HCT116 (cell line): ENCODE results near the gene MCRS1. TPM values are rescaled to one million over a fixed set of nuclear protein-coding genes. Genes with fewer than 3 reads are reported as not detected.
A peak's percentile ranks its signal among the peaks of the same experiment; 100 is the strongest.

ENCODE experiments used
- ATAC-seq: fragments of 200-7000 bp; cut with Tn5 transposase; 2 replicates; pipeline ENCODE4 v1.9.1; 2020; ENCODE audit warnings: mild to moderate bottlenecking, moderate library complexity
- BruUV-seq: library from RNA; stranded (reverse); fragments of 400-500 nt; replicated peaks from 2 replicates; lab custom pipeline; 2021; lab: Mats Ljungman, UMichigan
- CTCF ChIA-PET: fragments of 300-600 bp; sonication (Branson Sonifier 250); formaldehyde crosslinking; loops from one replicate; lab custom pipeline; 2021; ENCODE audit warnings: antibody characterized with exemption; lab: Charles Lee
- POLR2A ChIA-PET: fragments of 300-600, 350-600 bp; sonication (Branson Sonifier 250); formaldehyde crosslinking; loops from one replicate; lab custom pipeline; 2021; ENCODE audit warnings: antibody characterized with exemption; lab: Charles Lee
- RAD21 ChIA-PET, 2 experiments: fragments of 300-600 bp; sonication (Branson Sonifier 250); formaldehyde crosslinking; loops; one replicate each; lab custom pipeline; 2023; ENCODE audit warnings: low total read pairs in 2 of 2; ENCODE audit not compliant: uncharacterized antibody in 2 of 2, unreplicated experiment in 2 of 2, low non-redundant PET in 1 of 2; lab: Charles Lee
- DNase-seq: peaks from one replicate; pipeline ENCODE4 v3.0.0-alpha.2; 2010; ENCODE audit warnings: low read depth, low spot score
- H2AFZ ChIP-seq: fragments of 200-600 bp; shearing (Covaris generic), sonication (generic); 2 replicates; pipeline ENCODE4 v1.6.1; 2017; ENCODE audit warnings: low read depth, mixed run types, mixed read lengths, antibody characterized with exemption, low read length; ENCODE audit not compliant: poor library complexity, severe bottlenecking
- H3K27ac ChIP-seq: 2 replicates; pipeline ENCODE4 v1.5.1; 2012; ENCODE audit warnings: low read depth, low read length
- H3K27me3 ChIP-seq: fragments of 200-600 bp; sonication (generic); 2 replicates; pipeline ENCODE4 v1.6.1; 2016; ENCODE audit warnings: mixed run types, low read length, mixed read lengths; ENCODE audit not compliant: insufficient read depth
- H3K36me3 ChIP-seq, 2 experiments: fragments of 200-500 bp in 1 of 2; fragments of 200-600 bp in 1 of 2; sonication (Bioruptor generic) in 1 of 2; sonication (generic) in 1 of 2; 2 replicates each; pipeline versions ENCODE4 v1.5.1 to v1.6.1; 2014 to 2016; ENCODE audit warnings: low read length in 2 of 2, inconsistent platforms in 1 of 2, mixed read lengths in 1 of 2, mixed run types in 1 of 2; ENCODE audit not compliant: insufficient read depth in 2 of 2, control insufficient read depth in 1 of 2
- H3K4me1 ChIP-seq, 2 experiments: fragments of 200-600 bp in 1 of 2; sonication (generic) in 1 of 2; 2 replicates each; pipeline versions ENCODE4 v1.5.1 to v1.6.1; 2012 to 2017; ENCODE audit warnings: low read length in 2 of 2, inconsistent platforms in 1 of 2, mild to moderate bottlenecking in 1 of 2, mixed read lengths in 1 of 2, mixed run types in 1 of 2, moderate library complexity in 1 of 2; ENCODE audit not compliant: insufficient read depth in 2 of 2, control insufficient read depth in 1 of 2
- H3K4me2 ChIP-seq: fragments of 200-600 bp; sonication (generic); 2 replicates; pipeline ENCODE4 v1.6.1; 2017; ENCODE audit warnings: mixed run types, low read length, mixed read lengths
- H3K4me3 ChIP-seq, 2 experiments: fragments of 200-600 bp in 1 of 2; sonication (generic) in 1 of 2; replicated peaks in 1 of 2; 2 replicates each; pipeline ENCODE4 v1.5.1; 2011 to 2016; ENCODE audit warnings: low read length in 2 of 2, control low read depth in 1 of 2, low read depth in 1 of 2, mild to moderate bottlenecking in 1 of 2, mixed read lengths in 1 of 2, mixed run types in 1 of 2
- H3K79me2 ChIP-seq: fragments of 200-600 bp; sonication (generic); 2 replicates; pipeline ENCODE4 v1.6.1; 2017; ENCODE audit warnings: mild to moderate bottlenecking, mixed run types, low read length, moderate library complexity, mixed read lengths; ENCODE audit not compliant: insufficient read depth
- H3K9ac ChIP-seq: fragments of 200-600 bp; sonication (generic); 2 replicates; pipeline ENCODE4 v1.6.1; 2016; ENCODE audit warnings: low read length, mixed read lengths
- H3K9me2 ChIP-seq: fragments of 200-600 bp; sonication (generic), shearing (Covaris generic); 2 replicates; pipeline ENCODE4 v1.6.1; 2017; ENCODE audit warnings: mixed run types, mild to moderate bottlenecking, moderate library complexity; ENCODE audit not compliant: insufficient read depth
- H3K9me3 ChIP-seq, 2 experiments: fragments of 200-500 bp in 1 of 2; fragments of 200-600 bp in 1 of 2; sonication (Bioruptor generic) in 1 of 2; sonication (generic) in 1 of 2; 2 replicates each; pipeline ENCODE4 v1.6.1; 2014 to 2017; ENCODE audit warnings: low read length in 2 of 2, mixed read lengths in 2 of 2, inconsistent platforms in 1 of 2, low read depth in 1 of 2, mild to moderate bottlenecking in 1 of 2, mixed run types in 1 of 2, moderate library complexity in 1 of 2; ENCODE audit not compliant: control insufficient read depth in 1 of 2, insufficient read depth in 1 of 2
- H4K20me1 ChIP-seq: fragments of 200-600 bp; sonication (generic), shearing (Covaris generic); 2 replicates; pipeline ENCODE4 v1.6.1; 2017; ENCODE audit warnings: mixed run types, mild to moderate bottlenecking, moderate library complexity; ENCODE audit not compliant: insufficient read depth
- CBX3 ChIP-seq: IDR thresholded peaks from 2 replicates; pipeline ENCODE4 v1.6.1; 2012; ENCODE audit warnings: low read depth
- EGR1 ChIP-seq: IDR thresholded peaks from 2 replicates; pipeline ENCODE4 v1.6.1; 2012; ENCODE audit warnings: low read depth
- ELF1 ChIP-seq: IDR thresholded peaks from 2 replicates; pipeline ENCODE4 v1.6.1; 2012; ENCODE audit warnings: low read depth, borderline replicate concordance
- EZH2phosphoT487 ChIP-seq: fragments of 200-600 bp; IDR thresholded peaks from 2 replicates; pipeline ENCODE4 v1.6.1; 2018; ENCODE audit warnings: antibody characterized with exemption, borderline replicate concordance
- FOSL1 ChIP-seq: IDR thresholded peaks from 2 replicates; pipeline ENCODE4 v1.6.1; 2012; ENCODE audit warnings: low read depth
- JUND ChIP-seq: IDR thresholded peaks from 2 replicates; pipeline ENCODE4 v1.6.1; 2012
- POLR2A ChIP-seq: IDR thresholded peaks from 2 replicates; pipeline ENCODE4 v1.7.0; 2011; ENCODE audit warnings: borderline replicate concordance; ENCODE audit not compliant: insufficient read depth, insufficient read length; ENCODE audit errors: extremely low read depth
- POLR2AphosphoS5 ChIP-seq: IDR thresholded peaks from 2 replicates; pipeline ENCODE4 v1.6.1; 2011; ENCODE audit warnings: mild to moderate bottlenecking, low read depth, low read length, moderate library complexity
- RAD21 ChIP-seq: IDR thresholded peaks from 2 replicates; pipeline ENCODE4 v1.6.1; 2012; ENCODE audit warnings: low read depth, mild to moderate bottlenecking
- SIN3A ChIP-seq: IDR thresholded peaks from 2 replicates; pipeline ENCODE4 v1.6.1; 2012; ENCODE audit warnings: low read depth
- SP1 ChIP-seq: IDR thresholded peaks from 2 replicates; pipeline ENCODE4 v1.6.1; 2012; ENCODE audit warnings: low read depth
- TCF7L2 ChIP-seq: IDR thresholded peaks from 2 replicates; pipeline ENCODE4 v1.7.0; 2011; ENCODE audit warnings: borderline replicate concordance, inconsistent platforms; ENCODE audit not compliant: insufficient read depth, insufficient read length; ENCODE audit errors: extremely low read depth
- YY1 ChIP-seq: IDR thresholded peaks from 2 replicates; pipeline ENCODE4 v1.6.1; 2011; ENCODE audit warnings: low read length, low read depth, moderate library complexity, mild to moderate bottlenecking; ENCODE audit not compliant: insufficient replicate concordance; ENCODE audit errors: extremely low read depth
- ZBTB33 ChIP-seq: IDR thresholded peaks from 2 replicates; pipeline ENCODE4 v1.6.1; 2011; ENCODE audit warnings: mild to moderate bottlenecking, low read length, moderate library complexity; ENCODE audit not compliant: insufficient replicate concordance; ENCODE audit errors: extremely low read depth
- ZFX ChIP-seq: fragments of 450-650 bp; IDR thresholded peaks from 2 replicates; pipeline ENCODE4 v1.6.1; 2017
- ZNF274 ChIP-seq: fragments of 200-500 bp; sonication (Bioruptor generic); IDR thresholded peaks from 2 replicates; pipeline ENCODE4 v1.6.1; 2014; ENCODE audit warnings: mild to moderate bottlenecking, low read depth, low read length, inconsistent platforms
- intact Hi-C: fragments of 100-400 bp; cut with micrococcal nuclease; formaldehyde crosslinking; loops from 2 replicates; pipeline ENCODE4 v1.10.0; 2022
- total RNA-seq: library from RNA; stranded (reverse); gene quantifications from one replicate; pipeline ENCODE4 v1.2.1, GENCODE V29; 2021; ENCODE audit not compliant: unreplicated experiment
- TF ChIP-seq, protein P1 (sequence below): IDR thresholded peaks from 2 replicates; pipeline ENCODE4 v1.6.1; 2012
- TF ChIP-seq, protein P2 (sequence below): IDR thresholded peaks from 2 replicates; pipeline ENCODE4 v1.6.1; 2012; ENCODE audit warnings: low read depth

MCRS1 gene
- total RNA-seq, 1 experiment from 2014 or later = 91.9 TPM

DNA sequence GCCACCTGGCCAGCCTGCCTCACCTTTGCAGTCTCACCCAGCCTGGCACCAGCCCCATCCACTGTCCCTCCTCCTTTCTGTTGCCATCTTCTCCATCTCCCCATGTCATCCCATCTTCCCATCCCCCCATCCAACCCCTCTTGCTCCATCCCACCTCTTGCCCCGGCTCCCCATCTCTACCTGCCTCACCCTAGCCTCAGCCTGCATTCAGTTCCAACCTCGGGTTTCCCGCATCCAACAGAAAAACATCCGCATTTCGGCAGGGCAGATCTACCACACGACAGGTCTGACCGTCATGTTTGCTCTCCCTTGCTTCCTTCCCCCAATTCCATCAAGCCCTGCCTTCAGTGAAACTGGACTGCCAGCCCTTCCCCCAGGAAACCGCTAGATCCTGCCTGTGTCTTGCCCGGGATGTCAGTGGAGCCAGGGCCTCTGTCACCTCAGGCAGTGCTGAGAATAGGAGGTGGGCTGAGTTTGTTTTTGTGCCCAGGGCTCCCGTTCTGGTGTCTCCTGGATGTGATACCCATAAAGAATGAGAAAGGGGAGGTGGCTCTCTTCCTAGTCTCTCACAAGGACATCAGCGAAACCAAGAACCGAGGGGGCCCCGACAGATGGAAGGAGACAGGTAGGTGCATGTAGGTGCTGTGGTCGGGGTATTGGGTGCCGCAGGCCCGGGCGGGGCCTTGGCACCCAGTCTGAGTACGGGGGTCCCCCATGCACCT is 26.6 kb downstream of the MCRS1 start:
- H3K79me2 ChIP-seq = peaks cover 16% of the 10 kb centered on the region
- ChIA-PET RAD21 (no interaction called here), POLR2A (no interaction called here), CTCF (no interaction called here)
- H3K9ac ChIP-seq = no peak overlapping the region
- peak overlapping the region; percentile 83; the same call in 1 of the 2 replicates for H3K27ac ChIP-seq
- intact Hi-C loops = no loop called here
- H3K9me2 ChIP-seq = no peaks in the 10 kb centered on the region
- ATAC-seq (no peak), DNase-seq (no peak)
- H3K9me3 ChIP-seq = no peaks in the 10 kb centered on the region
- H3K4me2 ChIP-seq = no peak overlapping the region
- no peak for TF ChIP-seq EGR1
- TF ChIP-seq TCF7L2 = no peak
- TF ChIP-seq SP1 = no peak
- TF ChIP-seq, protein P1, sequence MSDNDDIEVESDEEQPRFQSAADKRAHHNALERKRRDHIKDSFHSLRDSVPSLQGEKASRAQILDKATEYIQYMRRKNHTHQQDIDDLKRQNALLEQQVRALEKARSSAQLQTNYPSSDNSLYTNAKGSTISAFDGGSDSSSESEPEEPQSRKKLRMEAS = no peak
- TF ChIP-seq YY1 = no peak
- TF ChIP-seq SIN3A = no peak
- no peak for TF ChIP-seq JUND
- TF ChIP-seq CBX3 = no peak
- no peak for TF ChIP-seq ZNF274
- TF ChIP-seq ELF1 = no peak
- no peak for TF ChIP-seq ZFX
- no peak for TF ChIP-seq EZH2phosphoT487
- TF ChIP-seq ZBTB33 = no peak
- TF ChIP-seq, protein P2, sequence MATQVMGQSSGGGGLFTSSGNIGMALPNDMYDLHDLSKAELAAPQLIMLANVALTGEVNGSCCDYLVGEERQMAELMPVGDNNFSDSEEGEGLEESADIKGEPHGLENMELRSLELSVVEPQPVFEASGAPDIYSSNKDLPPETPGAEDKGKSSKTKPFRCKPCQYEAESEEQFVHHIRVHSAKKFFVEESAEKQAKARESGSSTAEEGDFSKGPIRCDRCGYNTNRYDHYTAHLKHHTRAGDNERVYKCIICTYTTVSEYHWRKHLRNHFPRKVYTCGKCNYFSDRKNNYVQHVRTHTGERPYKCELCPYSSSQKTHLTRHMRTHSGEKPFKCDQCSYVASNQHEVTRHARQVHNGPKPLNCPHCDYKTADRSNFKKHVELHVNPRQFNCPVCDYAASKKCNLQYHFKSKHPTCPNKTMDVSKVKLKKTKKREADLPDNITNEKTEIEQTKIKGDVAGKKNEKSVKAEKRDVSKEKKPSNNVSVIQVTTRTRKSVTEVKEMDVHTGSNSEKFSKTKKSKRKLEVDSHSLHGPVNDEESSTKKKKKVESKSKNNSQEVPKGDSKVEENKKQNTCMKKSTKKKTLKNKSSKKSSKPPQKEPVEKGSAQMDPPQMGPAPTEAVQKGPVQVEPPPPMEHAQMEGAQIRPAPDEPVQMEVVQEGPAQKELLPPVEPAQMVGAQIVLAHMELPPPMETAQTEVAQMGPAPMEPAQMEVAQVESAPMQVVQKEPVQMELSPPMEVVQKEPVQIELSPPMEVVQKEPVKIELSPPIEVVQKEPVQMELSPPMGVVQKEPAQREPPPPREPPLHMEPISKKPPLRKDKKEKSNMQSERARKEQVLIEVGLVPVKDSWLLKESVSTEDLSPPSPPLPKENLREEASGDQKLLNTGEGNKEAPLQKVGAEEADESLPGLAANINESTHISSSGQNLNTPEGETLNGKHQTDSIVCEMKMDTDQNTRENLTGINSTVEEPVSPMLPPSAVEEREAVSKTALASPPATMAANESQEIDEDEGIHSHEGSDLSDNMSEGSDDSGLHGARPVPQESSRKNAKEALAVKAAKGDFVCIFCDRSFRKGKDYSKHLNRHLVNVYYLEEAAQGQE = no peak
- TF ChIP-seq POLR2AphosphoS5 = no peak
- TF ChIP-seq RAD21 = no peak
- TF ChIP-seq POLR2A = no peak
- no peak for TF ChIP-seq FOSL1
- H2AFZ ChIP-seq = no peak overlapping the region
- H3K27me3 ChIP-seq = no peaks in the 10 kb centered on the region
- peaks cover 0 to 7% of the 10 kb centered on the region in 2 experiments; a peak in 2 of 4 replicates for H3K36me3 ChIP-seq
- no peak overlapping the region for H3K4me3 ChIP-seq
- H3K4me1 ChIP-seq = peaks cover 30 to 40% of the 10 kb centered on the region in 2 experiments
- no peaks in the 10 kb centered on the region for H4K20me1 ChIP-seq
- BruUV-seq = no TSS peak
